ENCODE measurements around the gene TSPAN10. TPM values are rescaled to one million over a fixed set of nuclear protein-coding genes. Genes with fewer than 3 reads are reported as not detected.

Gene TSPAN10
- total and polyA plus RNA-seq, 7 donors: 0.36 to 1.7 (median 0.66) TPM

DNA sequence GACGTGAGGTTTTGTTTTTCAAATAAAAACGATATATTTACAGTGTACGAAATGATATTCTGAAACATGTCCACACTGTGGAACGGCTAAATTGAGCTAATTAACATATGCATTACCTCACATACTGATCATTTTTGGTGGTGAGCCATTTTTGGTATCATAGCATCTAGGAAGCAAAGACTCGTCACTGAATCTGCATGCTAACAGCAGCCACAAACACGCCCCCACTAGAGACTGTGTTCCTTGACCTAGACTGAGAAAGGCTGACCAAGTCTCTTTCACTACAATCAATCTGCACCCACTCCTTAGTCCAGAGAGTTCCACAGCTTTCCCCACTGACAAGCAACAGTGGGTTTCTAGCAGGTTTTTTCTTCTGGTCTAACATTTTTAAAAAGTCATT, 29.6 kb upstream of the TSPAN10 start:
- no peak for DNase-seq
- Histone ChIP-seq H3K4me1 (peaks cover 0 to 6% (median 3%) of the 10 kb centered on the region in 4 donors), H3K4me3 (no peak overlapping the region), H3K27me3 (no peaks in the 10 kb centered on the region), H3K36me3 (peaks cover 10 to 90% (median 49%) of the 10 kb centered on the region in 4 donors), H3K9me3 (no peaks in the 10 kb centered on the region), H3K27ac (no peak overlapping the region)
- no peak for TF ChIP-seq CTCF (IDR thresholded peaks at IDR 0.05)
- TF ChIP-seq EP300 (IDR thresholded peaks at IDR 0.05): no peak
- no peak for TF ChIP-seq POLR2AphosphoS5 (IDR thresholded peaks at IDR 0.05)
- TF ChIP-seq POLR2A (IDR thresholded peaks at IDR 0.05): no peak
- intact Hi-C loops (cut with DNase I): loop anchor here (10.0 kb wide), 1 partner anchor 463 kb away; no protein-coding TSS in a partner anchor
- WGBS, 2 donors: 79 to 83% methylated on average over 6 of the region's 6 CpGs

DNA sequence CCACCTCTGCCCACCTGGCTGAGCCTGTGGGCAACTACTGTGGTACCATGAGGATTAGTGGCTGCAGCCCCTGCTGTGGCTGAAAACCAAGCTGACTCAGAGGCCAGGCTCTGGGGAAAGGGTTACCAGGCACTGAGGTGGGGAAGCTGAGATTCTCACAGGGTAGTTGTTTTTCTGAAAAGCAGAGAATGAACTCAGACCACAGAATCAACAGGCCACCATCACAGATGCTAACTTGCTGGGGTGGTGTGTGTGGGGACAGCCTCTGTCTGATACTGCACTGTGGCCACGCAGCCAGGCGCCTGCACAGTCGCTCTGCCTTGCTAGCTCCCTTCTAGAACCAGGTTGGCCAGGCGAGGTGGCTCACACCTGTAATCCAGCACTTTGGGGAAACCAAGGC, 28.9 kb upstream of the TSPAN10 start:
- H3K27ac ChIP-seq: no peak overlapping the region
- 94 to 98% methylated on average over 4 of the region's 4 CpGs for WGBS, 2 donors
- intact Hi-C loops (cut with DNase I): loop anchor here (10.0 kb wide), 1 partner anchor 463 kb away; no protein-coding TSS in a partner anchor
- no peaks in the 10 kb centered on the region for H3K27me3 ChIP-seq
- DNase-seq: no peak
- H3K36me3 ChIP-seq: peaks cover 10 to 89% (median 47%) of the 10 kb centered on the region in 4 donors
- H3K4me1 ChIP-seq: peaks cover 0 to 8% (median 3%) of the 10 kb centered on the region in 4 donors
- no peaks in the 10 kb centered on the region for H3K9me3 ChIP-seq
- H3K4me3 ChIP-seq: no peak overlapping the region
- TF ChIP-seq POLR2AphosphoS5 (IDR thresholded peaks at IDR 0.05) (no peak), CTCF (IDR thresholded peaks at IDR 0.05) (no peak), POLR2A (IDR thresholded peaks at IDR 0.05) (no peak), EP300 (IDR thresholded peaks at IDR 0.05) (no peak)

DNA sequence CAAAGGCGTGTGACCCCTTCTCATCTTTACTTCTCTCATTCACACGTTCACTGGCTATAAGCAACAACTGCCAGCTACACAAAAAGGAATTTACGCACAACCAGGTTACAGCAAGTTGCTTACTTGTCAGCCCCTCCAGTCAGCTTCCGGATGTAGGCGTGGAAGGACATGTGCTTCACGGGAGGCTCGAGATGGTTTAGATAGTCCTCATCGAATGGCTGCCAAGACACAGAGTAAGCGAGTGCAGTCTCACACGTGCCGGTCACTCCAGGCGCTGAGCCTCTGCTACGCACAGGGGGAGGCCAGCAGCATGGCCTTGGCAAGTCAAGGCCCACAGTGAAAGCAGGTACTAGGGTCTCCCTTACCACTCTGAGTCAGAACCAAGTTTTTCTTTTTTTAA, 28.4 kb upstream of the TSPAN10 start:
- no peak overlapping the region for H3K27ac ChIP-seq
- H3K36me3 ChIP-seq: peaks cover 10 to 89% (median 46%) of the 10 kb centered on the region in 4 donors
- H3K27me3 ChIP-seq: no peaks in the 10 kb centered on the region
- peaks cover 0 to 8% (median 4%) of the 10 kb centered on the region in 4 donors for H3K4me1 ChIP-seq
- no peak overlapping the region for H3K4me3 ChIP-seq
- intact Hi-C loops (cut with DNase I): loop anchor here (10.0 kb wide), 1 partner anchor 464 kb away; no protein-coding TSS in a partner anchor
- no peak for DNase-seq
- H3K9me3 ChIP-seq: no peaks in the 10 kb centered on the region
- WGBS, 2 donors: 94 to 95% methylated on average over 13 of the region's 13 CpGs
- TF ChIP-seq EP300 (IDR thresholded peaks at IDR 0.05) (no peak), POLR2AphosphoS5 (IDR thresholded peaks at IDR 0.05) (no peak), CTCF (IDR thresholded peaks at IDR 0.05) (no peak), POLR2A (IDR thresholded peaks at IDR 0.05) (no peak)

- Histone ChIP-seq H3K9me3 (no peaks in the 10 kb centered on the region), H3K36me3 (peaks cover under 1 to 84% (median 37%) of the 10 kb centered on the region in 4 donors), H3K27me3 (no peaks in the 10 kb centered on the region), H3K27ac (no peak overlapping the region), H3K4me3 (no peak overlapping the region), H3K4me1 (peaks cover 0 to 19% (median 13%) of the 10 kb centered on the region in 4 donors)
- no peak for TF ChIP-seq POLR2A (IDR thresholded peaks at IDR 0.05)
- TF ChIP-seq CTCF (IDR thresholded peaks at IDR 0.05): no peak
- no peak for TF ChIP-seq EP300 (IDR thresholded peaks at IDR 0.05)
- TF ChIP-seq POLR2AphosphoS5 (IDR thresholded peaks at IDR 0.05): no peak
- intact Hi-C loops (cut with DNase I): loop anchor here (10.0 kb wide), 1 partner anchor 465 kb away; no protein-coding TSS in a partner anchor
- no peak for DNase-seq
- WGBS, 2 donors: 93 to 94% methylated on average over 19 of the region's 19 CpGs
Measured at GRCh38 chr17:81609541-81610311, 27.3 kb upstream of the TSPAN10 start.

Data from sigmoid colon (tissue), 7 donors.